22Rv1 (cell line): ENCODE results near the gene PPFIBP2.

ENCODE experiments used
- CTCF ChIP-seq: fragments of 450-650 bp; IDR thresholded peaks from 2 replicates; pipeline ENCODE4 v1.5.1; 2017; ENCODE audit warnings: mild to moderate bottlenecking
- ZFX ChIP-seq: fragments of 450-650 bp; IDR thresholded peaks from 2 replicates; pipeline ENCODE4 v1.6.1; 2017; ENCODE audit warnings: antibody characterized with exemption, borderline replicate concordance

- TF ChIP-seq CTCF = no peak
- no peak for TF ChIP-seq ZFX
Measured at GRCh38 chr11:7546324-7546791, 32.6 kb downstream of the PPFIBP2 start.
